ENCODE data around the gene PIANP. TPM values are rescaled to one million over a fixed set of nuclear protein-coding genes. Genes with fewer than 3 reads are reported as not detected.

Gene PIANP
- polyA plus RNA-seq, 2 donors = 0.10 to 0.28 TPM

DNA sequence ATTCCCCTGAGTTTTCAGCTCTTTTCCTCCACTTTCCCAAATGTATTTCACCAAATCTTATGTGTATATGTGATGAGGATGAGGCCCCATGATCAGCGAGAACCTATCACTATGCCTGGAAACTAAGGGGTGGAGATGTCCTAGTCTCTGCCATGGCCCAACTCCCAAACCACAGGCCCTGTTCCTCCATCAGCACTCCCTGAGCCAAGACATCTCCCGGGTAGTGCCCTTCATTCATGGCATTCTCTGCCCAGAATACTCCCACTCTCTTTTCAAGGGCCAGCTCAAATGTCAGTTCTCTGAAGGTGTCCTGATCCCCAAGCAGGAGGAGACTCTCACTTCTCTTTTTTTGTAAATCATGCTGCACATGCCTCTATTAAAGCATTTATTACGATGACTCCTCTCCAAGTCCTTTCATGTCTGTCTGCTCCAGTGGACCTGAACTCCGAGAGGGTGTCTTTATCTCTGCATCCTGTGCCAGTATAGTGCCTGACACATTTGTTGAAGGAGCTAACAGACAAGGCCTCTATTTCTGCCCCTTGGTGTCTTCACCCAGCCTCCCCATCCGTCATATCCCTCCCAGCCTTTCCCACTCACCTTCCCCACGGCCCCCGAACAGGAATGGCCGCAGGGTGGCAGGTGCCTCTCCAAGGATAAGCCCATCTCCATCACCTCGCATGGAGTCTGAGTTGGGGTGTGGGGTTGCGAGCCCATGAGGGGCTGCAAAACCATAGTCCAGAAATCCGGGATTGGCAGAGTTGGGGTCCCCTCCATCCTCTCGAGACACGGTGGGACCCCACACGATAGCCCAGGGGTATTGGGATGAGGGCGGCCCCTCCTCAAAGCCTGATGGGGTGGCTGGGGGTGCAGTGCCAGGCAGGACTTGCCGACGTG lies 3.7 kb downstream of the PIANP start:
- Histone ChIP-seq H3K4me3 (ENCODE audit: low read depth in 1 of 2, low read length in 2 of 2) (no peak overlapping the region), H3K36me3 (ENCODE audit: control insufficient read depth in 2 of 2, insufficient read depth in 2 of 2, low read length in 1 of 2) (no peaks in the 10 kb centered on the region), H3K27ac (ENCODE audit: low read depth in 2 of 2, low read length in 1 of 2) (no peak overlapping the region), H3K9me3 (ENCODE audit: control insufficient read depth in 2 of 2, insufficient read depth in 1 of 2, low read depth in 1 of 2, low read length in 1 of 2) (no peaks in the 10 kb centered on the region), H3K27me3 (ENCODE audit: control insufficient read depth in 1 of 2, insufficient read depth in 2 of 2, low read length in 2 of 2) (peaks cover 2 to 18% of the 10 kb centered on the region in 2 donors), H3K4me1 (ENCODE audit: control insufficient read depth in 2 of 2, insufficient read depth in 2 of 2, low read length in 1 of 2) (peaks cover 3 to 7% of the 10 kb centered on the region in 2 donors)
- 75 to 76% methylated on average over 17 of the region's 17 CpGs for WGBS, 2 donors

DNA sequence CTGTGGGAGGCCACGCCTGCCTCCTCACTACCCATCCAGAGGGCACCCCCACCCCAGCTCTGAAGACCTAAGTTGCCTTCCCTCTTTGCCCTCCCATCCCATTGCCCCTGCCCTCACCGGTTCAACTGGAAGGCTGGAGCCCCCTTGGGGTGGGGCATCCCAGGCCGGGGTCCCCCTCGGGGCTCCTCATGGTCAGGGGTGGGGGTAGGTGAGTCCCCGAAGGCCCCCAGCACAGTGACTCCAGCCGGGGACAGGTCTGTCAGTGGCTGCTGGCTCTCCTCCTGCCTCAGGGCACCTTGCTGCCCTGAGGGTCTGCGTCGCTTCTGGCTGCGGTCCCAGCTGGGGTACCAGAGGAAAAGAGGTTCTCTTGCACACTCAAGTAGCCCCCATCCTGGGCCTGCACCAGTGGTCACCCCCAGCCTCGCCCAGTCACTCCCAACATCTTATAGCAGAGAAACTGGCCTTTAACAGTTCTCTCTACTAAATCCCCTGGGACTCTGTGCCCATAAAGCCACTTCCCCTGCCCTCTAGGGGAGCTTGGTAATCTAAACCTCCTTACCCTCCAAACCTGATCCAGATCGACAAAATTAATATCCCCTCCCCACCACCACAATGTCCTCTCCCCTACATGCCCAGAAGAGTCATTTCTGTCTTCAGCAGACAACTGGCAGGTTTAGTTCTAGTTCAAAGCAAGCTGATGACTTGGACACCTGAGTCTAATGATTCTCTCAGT lies 5.1 kb downstream of the PIANP start:
- H3K4me1 ChIP-seq (ENCODE audit: control insufficient read depth in 2 of 2, insufficient read depth in 2 of 2, low read length in 1 of 2) = peaks cover 3 to 5% of the 10 kb centered on the region in 2 donors
- H3K9me3 ChIP-seq (ENCODE audit: control insufficient read depth in 2 of 2, insufficient read depth in 1 of 2, low read depth in 1 of 2, low read length in 1 of 2) = no peaks in the 10 kb centered on the region
- no peak overlapping the region for H3K27ac ChIP-seq (ENCODE audit: low read depth in 2 of 2, low read length in 1 of 2)
- WGBS, 2 donors = 66 to 71% methylated on average over 11 of the region's 11 CpGs
- peaks cover 2 to 12% of the 10 kb centered on the region in 2 donors for H3K27me3 ChIP-seq (ENCODE audit: control insufficient read depth in 1 of 2, insufficient read depth in 2 of 2, low read length in 2 of 2)
- no peaks in the 10 kb centered on the region for H3K36me3 ChIP-seq (ENCODE audit: control insufficient read depth in 2 of 2, insufficient read depth in 2 of 2, low read length in 1 of 2)
- H3K4me3 ChIP-seq (ENCODE audit: low read depth in 1 of 2, low read length in 2 of 2) = no peak overlapping the region

DNA sequence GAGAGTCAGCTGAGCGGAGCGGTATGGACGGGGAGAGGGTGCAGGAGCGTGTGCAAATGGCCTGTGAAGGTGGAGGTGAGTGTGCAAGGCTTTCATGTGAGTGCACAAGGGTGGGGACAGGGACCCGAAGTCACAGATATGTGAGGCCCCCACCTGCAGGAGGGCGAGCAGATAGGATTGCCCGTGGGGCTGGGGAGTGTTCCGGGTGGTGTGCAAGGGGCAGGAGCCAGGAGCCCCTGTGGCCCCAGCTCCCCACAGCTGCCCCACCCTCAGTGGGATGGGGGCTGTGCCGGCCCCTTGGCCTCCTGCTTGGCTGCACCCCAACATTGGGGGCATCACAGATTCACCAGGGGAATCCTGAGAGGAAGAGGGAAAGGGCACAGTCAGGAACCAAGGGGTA lies 5.9 kb downstream of the PIANP start:
- no peaks in the 10 kb centered on the region for H3K36me3 ChIP-seq (ENCODE audit: control insufficient read depth in 2 of 2, insufficient read depth in 2 of 2, low read length in 1 of 2)
- peaks cover 2 to 9% of the 10 kb centered on the region in 2 donors for H3K27me3 ChIP-seq (ENCODE audit: control insufficient read depth in 1 of 2, insufficient read depth in 2 of 2, low read length in 2 of 2)

DNA sequence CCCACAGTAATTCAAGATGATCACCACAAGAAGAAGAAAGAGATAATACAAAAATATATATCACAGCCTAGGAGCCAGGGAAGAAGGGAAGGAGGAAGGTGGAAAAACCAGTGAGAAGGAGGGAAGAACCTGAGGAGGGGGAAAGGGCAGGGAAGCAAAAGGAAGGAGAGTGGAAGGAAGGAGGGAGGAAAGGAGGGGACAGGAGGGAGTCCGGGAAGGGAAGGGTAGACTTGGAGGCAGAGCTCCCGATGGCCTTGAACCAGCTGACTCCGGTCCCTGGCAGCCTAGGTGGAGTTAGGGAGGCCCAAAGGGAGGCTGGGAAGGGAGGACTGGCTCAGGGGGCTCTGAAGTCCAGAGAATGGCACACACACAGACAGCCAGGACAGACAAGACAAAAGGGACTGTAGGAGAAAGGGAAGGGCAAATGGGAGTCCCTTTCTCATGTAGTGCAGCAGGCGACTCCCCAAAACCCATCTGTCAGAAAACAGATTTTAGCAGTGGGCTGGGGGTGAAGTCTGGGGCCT lies 6.7 kb downstream of the PIANP start:
- WGBS, 2 donors = 72 to 83% methylated on average over 4 of the region's 4 CpGs
- H3K4me1 ChIP-seq (ENCODE audit: control insufficient read depth in 2 of 2, insufficient read depth in 2 of 2, low read length in 1 of 2) = peaks cover 0 to 2% of the 10 kb centered on the region in 2 donors
- peaks cover 2 to 6% of the 10 kb centered on the region in 2 donors for H3K27me3 ChIP-seq (ENCODE audit: control insufficient read depth in 1 of 2, insufficient read depth in 2 of 2, low read length in 2 of 2)
- H3K4me3 ChIP-seq (ENCODE audit: low read depth in 1 of 2, low read length in 2 of 2) = no peak overlapping the region
- no peaks in the 10 kb centered on the region for H3K36me3 ChIP-seq (ENCODE audit: control insufficient read depth in 2 of 2, insufficient read depth in 2 of 2, low read length in 1 of 2)
- H3K27ac ChIP-seq (ENCODE audit: low read depth in 2 of 2, low read length in 1 of 2) = no peak overlapping the region
- no peaks in the 10 kb centered on the region for H3K9me3 ChIP-seq (ENCODE audit: control insufficient read depth in 2 of 2, insufficient read depth in 1 of 2, low read depth in 1 of 2, low read length in 1 of 2)

More for the DNA sequence above, 5.9 kb downstream of the PIANP start:
- whole genome bisulfite sequencing, 2 donors = 74 to 79% methylated on average over 9 of the region's 9 CpGs
- peaks cover 0 to 2% of the 10 kb centered on the region in 2 donors for H3K4me1 ChIP-seq (ENCODE audit: control insufficient read depth in 2 of 2, insufficient read depth in 2 of 2, low read length in 1 of 2)
- H3K27ac ChIP-seq (ENCODE audit: low read depth in 2 of 2, low read length in 1 of 2) = no peak overlapping the region
- no peaks in the 10 kb centered on the region for H3K9me3 ChIP-seq (ENCODE audit: control insufficient read depth in 2 of 2, insufficient read depth in 1 of 2, low read depth in 1 of 2, low read length in 1 of 2)
- no peak overlapping the region for H3K4me3 ChIP-seq (ENCODE audit: low read depth in 1 of 2, low read length in 2 of 2)

DNA sequence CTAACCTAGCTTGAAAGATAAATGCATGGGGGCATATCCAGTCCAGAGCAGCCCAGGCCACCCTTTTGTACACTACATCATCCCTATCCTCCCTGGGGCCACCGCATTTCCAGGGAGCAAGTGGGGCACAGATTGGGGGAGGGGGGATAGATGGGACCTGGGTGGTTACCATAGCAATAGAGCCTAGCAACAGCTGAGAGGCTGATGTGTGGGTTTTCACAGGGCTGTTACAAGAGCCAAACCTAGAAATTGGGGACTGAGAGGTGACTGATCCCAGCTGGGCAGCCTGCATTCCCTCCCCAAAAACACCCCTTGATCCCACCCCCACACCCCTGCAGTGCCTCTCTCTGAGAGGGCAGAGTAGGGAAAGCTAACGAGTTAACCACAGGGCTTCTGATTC lies 7.7 kb downstream of the PIANP start:
- peaks cover 2 to 3% of the 10 kb centered on the region in 2 donors for H3K27me3 ChIP-seq (ENCODE audit: control insufficient read depth in 1 of 2, insufficient read depth in 2 of 2, low read length in 2 of 2)
- no peak overlapping the region for H3K27ac ChIP-seq (ENCODE audit: low read depth in 2 of 2, low read length in 1 of 2)
- no peaks in the 10 kb centered on the region for H3K36me3 ChIP-seq (ENCODE audit: control insufficient read depth in 2 of 2, insufficient read depth in 2 of 2, low read length in 1 of 2)
- no peaks in the 10 kb centered on the region for H3K9me3 ChIP-seq (ENCODE audit: control insufficient read depth in 2 of 2, insufficient read depth in 1 of 2, low read depth in 1 of 2, low read length in 1 of 2)
- WGBS, 2 donors = 63 to 67% methylated on average over 2 of the region's 2 CpGs
- no peak overlapping the region for H3K4me3 ChIP-seq (ENCODE audit: low read depth in 1 of 2, low read length in 2 of 2)
- H3K4me1 ChIP-seq (ENCODE audit: control insufficient read depth in 2 of 2, insufficient read depth in 2 of 2, low read length in 1 of 2) = peaks cover 0 to 5% of the 10 kb centered on the region in 2 donors

GRCh38 chr12:6691473-6691872 lies 9.1 kb downstream of the PIANP start:
- 66 to 75% methylated on average over 4 of the region's 4 CpGs for WGBS, 2 donors
- no peaks in the 10 kb centered on the region for H3K36me3 ChIP-seq (ENCODE audit: control insufficient read depth in 2 of 2, insufficient read depth in 2 of 2, low read length in 1 of 2)
- H3K4me1 ChIP-seq (ENCODE audit: control insufficient read depth in 2 of 2, insufficient read depth in 2 of 2, low read length in 1 of 2) = peaks cover 3 to 7% of the 10 kb centered on the region in 2 donors

DNA sequence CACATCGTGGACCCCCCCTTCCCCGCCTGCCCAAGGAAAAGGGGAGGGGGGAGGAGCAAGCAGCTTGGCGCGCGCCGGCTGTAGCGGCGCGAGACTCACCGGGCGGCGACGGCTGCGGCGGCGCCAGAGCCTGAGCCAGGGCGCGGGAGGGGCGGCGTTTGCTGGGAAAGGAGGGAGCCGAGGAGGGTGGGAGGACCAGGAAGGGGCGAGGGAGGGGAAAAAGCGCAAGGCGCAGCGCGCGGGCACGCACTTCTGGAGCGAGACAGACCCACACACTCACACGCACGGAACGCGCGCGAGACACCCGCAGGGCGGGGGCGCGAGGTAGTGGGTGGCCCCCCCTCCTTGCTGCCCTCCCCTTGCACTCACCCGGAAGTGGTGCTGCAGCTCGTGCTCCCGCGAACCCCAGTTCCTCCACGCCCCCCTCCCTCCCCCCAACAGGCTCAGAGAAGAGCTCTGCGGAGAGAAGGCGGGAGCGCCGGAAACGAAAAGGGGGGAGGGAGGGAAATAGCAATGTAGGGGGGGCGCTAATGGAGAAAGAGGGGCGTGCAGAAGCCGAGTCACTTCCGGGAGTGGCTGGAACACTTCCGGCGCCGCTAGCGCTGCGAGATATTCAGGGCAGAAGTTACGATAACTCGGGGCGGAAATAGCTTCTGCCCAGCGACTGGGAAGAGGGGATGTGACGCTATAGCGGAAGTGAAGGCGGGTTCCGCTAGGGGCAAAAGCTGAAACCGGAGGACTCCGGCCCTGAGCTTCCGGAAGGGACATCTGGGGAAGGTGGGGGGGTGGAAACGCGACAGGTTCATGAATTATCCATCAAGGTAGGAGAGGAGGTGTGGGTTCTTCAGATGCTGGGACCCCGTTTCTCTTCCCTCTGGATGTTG lies 11.4 kb downstream of the PIANP start, which contains the start of gene ZNF384:
Gene ZNF384, minus strand, starts transcription at position 377 of the 884 bp plus-strand sequence. CDS start 9,855 bp downstream, outside the sequence.
- Histone ChIP-seq H3K27ac (ENCODE audit: low read depth in 2 of 2, low read length in 1 of 2) (peak within 1 kb of the TSS; percentile 96 to 97), H3K36me3 (ENCODE audit: control insufficient read depth in 2 of 2, insufficient read depth in 2 of 2, low read length in 1 of 2) (no peaks in the 10 kb centered on the region), H3K27me3 (ENCODE audit: control insufficient read depth in 1 of 2, insufficient read depth in 2 of 2, low read length in 2 of 2) (no peaks in the 10 kb centered on the region), H3K9me3 (ENCODE audit: control insufficient read depth in 2 of 2, insufficient read depth in 1 of 2, low read depth in 1 of 2, low read length in 1 of 2) (no peaks in the 10 kb centered on the region), H3K4me1 (ENCODE audit: control insufficient read depth in 2 of 2, insufficient read depth in 2 of 2, low read length in 1 of 2) (peaks cover 3 to 7% of the 10 kb centered on the region in 2 donors), H3K4me3 (ENCODE audit: low read depth in 1 of 2, low read length in 2 of 2) (peak within 1 kb of the TSS; percentile 86 to 92)
- 0% methylated on average over 62 to 72 of the region's 72 CpGs for WGBS, 2 donors

More at GRCh38 chr12:6691473-6691872, 9.1 kb downstream of the PIANP start:
- H3K9me3 ChIP-seq (ENCODE audit: control insufficient read depth in 2 of 2, insufficient read depth in 1 of 2, low read depth in 1 of 2, low read length in 1 of 2) = no peaks in the 10 kb centered on the region
- H3K4me3 ChIP-seq (ENCODE audit: low read depth in 1 of 2, low read length in 2 of 2) = no peak overlapping the region
- H3K27me3 ChIP-seq (ENCODE audit: control insufficient read depth in 1 of 2, insufficient read depth in 2 of 2, low read length in 2 of 2) = no peaks in the 10 kb centered on the region
- no peak overlapping the region for H3K27ac ChIP-seq (ENCODE audit: low read depth in 2 of 2, low read length in 1 of 2)

- H3K4me1 ChIP-seq (ENCODE audit: control insufficient read depth in 2 of 2, insufficient read depth in 2 of 2, low read length in 1 of 2) = peaks cover 3 to 7% of the 10 kb centered on the region in 2 donors
- H3K27me3 ChIP-seq (ENCODE audit: control insufficient read depth in 1 of 2, insufficient read depth in 2 of 2, low read length in 2 of 2) = no peaks in the 10 kb centered on the region
- H3K27ac ChIP-seq (ENCODE audit: low read depth in 2 of 2, low read length in 1 of 2) = peak overlapping the region; percentile 96 to 97
- no peaks in the 10 kb centered on the region for H3K9me3 ChIP-seq (ENCODE audit: control insufficient read depth in 2 of 2, insufficient read depth in 1 of 2, low read depth in 1 of 2, low read length in 1 of 2)
- peak overlapping the region; percentile 86 to 92 for H3K4me3 ChIP-seq (ENCODE audit: low read depth in 1 of 2, low read length in 2 of 2)
- WGBS, 2 donors = 1 to 2% methylated on average over 13 of the region's 13 CpGs
- H3K36me3 ChIP-seq (ENCODE audit: control insufficient read depth in 2 of 2, insufficient read depth in 2 of 2, low read length in 1 of 2) = peaks cover 0 to 2% of the 10 kb centered on the region in 2 donors
Measured at GRCh38 chr12:6688543-6688998, 12.0 kb downstream of the PIANP start.

Measured in esophagus (tissue), 2 donors.